Right lobe of liver (tissue), 4 donors: ENCODE measurements around the gene FOXR1.

Experiments
- POLR2A ChIP-seq: fragments of 450-650 bp; IDR thresholded peaks from one replicate; pipeline ENCODE4 v1.6.1; 2017; ENCODE audit warnings: antibody characterized with exemption, mild to moderate bottlenecking
- TF ChIP-seq, protein P1 (sequence below), 4 donors: fragments of 200-600 bp in 3 of 4; fragments of 450-650 bp in 1 of 4; IDR thresholded peaks; one replicate each; pipeline versions ENCODE4 v1.5.1 to v1.8.0; 2016 to 2022; ENCODE audit warnings: antibody characterized with exemption in 4 of 4, mild to moderate bottlenecking in 2 of 4
- donor health status: DM: no; HTN: no; CAD: no.
- donor health status: DM: no; HTN: no; CAD: no.
- donor health status: DM: no; HTN: yes; CAD: no.

DNA sequence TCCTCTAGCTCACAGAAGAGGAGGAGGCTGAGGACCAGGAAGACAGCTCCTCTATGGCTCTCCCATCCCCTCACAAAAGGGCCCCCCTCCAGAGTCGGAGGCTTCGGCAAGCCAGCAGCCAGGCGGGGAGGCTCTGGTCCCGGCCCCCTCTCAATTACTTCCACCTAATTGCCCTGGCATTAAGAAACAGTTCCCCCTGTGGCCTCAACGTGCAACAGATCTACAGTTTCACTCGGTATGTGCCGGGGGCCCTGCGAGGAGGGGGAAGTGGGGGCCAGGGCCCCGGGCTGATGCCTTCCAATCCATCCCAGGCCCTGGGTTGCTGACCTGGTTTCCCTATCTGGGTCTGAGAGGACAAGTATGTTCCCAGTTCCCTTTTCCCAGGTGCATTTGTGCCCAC, 7.9 kb downstream of the FOXR1 start:
- TF ChIP-seq, protein P1, sequence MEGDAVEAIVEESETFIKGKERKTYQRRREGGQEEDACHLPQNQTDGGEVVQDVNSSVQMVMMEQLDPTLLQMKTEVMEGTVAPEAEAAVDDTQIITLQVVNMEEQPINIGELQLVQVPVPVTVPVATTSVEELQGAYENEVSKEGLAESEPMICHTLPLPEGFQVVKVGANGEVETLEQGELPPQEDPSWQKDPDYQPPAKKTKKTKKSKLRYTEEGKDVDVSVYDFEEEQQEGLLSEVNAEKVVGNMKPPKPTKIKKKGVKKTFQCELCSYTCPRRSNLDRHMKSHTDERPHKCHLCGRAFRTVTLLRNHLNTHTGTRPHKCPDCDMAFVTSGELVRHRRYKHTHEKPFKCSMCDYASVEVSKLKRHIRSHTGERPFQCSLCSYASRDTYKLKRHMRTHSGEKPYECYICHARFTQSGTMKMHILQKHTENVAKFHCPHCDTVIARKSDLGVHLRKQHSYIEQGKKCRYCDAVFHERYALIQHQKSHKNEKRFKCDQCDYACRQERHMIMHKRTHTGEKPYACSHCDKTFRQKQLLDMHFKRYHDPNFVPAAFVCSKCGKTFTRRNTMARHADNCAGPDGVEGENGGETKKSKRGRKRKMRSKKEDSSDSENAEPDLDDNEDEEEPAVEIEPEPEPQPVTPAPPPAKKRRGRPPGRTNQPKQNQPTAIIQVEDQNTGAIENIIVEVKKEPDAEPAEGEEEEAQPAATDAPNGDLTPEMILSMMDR (IDR thresholded peaks at IDR 0.05): no peak
- TF ChIP-seq POLR2A: no peak
